ENCODE data around the gene HIVEP1.

DNA sequence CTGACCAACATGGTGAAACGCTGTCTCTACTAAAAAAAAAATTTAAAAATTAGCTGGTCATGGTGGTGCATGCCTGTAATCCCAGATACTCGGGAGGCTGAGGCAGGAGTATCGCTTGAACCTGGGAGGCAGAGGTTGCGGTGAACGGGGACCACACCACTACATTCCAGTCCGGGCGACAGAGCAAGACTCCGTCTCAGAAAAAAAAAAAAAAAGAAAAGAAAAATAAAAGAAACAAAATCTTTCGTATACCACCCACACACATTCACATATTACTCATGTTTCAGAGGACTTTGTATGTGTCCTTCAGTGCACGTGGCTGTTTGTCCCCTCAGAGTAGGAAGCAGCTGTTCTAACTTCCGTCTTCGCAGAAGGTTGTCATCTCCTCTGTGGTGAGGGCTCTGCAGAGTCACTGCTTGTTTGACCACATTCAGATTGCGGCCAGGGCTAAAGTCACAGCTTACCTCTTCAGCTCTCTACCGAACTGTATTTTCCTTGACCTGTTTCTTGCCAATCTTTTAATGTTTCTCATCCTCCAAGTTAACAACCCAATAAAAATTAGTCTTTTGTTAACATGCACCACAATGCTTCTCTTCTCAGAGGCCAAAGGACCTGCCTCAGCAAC, 36.6 kb upstream of the HIVEP1 start:
- TF ChIP-seq PAX5 (IDR thresholded peaks at IDR 0.05; ENCODE audit: insufficient read depth, low read length, severe bottlenecking) (no peak), POLR2A (IDR thresholded peaks at IDR 0.05; ENCODE audit: low read depth, low read length) (no peak)

All from GM12891 (cell line).